Nephron progenitor cell (in vitro differentiated cells): ENCODE measurements around the gene RUNX2.

Source experiments
- DNase-seq: peaks from one replicate; pipeline ENCODE4 v3.0.0; 2021
- H3K27ac Mint-ChIP-seq: 2 replicates; pipeline ENCODE4 v1.8.0; 2021; ENCODE audit warnings: mild to moderate bottlenecking, moderate library complexity, mixed read lengths
- H3K27me3 Mint-ChIP-seq: 2 replicates; pipeline ENCODE4 v1.8.0; 2021; ENCODE audit warnings: mild to moderate bottlenecking, low read depth, mixed read lengths; ENCODE audit not compliant: poor library complexity
- H3K36me3 Mint-ChIP-seq: 2 replicates; pipeline ENCODE4 v1.8.0; 2021; ENCODE audit warnings: low read depth, mixed read lengths
- H3K4me1 Mint-ChIP-seq: 2 replicates; pipeline ENCODE4 v1.8.0; 2021; ENCODE audit warnings: mixed read lengths
- H3K4me3 Mint-ChIP-seq: 2 replicates; pipeline ENCODE4 v1.8.0; 2021; ENCODE audit warnings: mild to moderate bottlenecking, moderate library complexity, mixed read lengths
- H3K9me3 Mint-ChIP-seq: 2 replicates; pipeline ENCODE4 v1.8.0; 2021; ENCODE audit warnings: mild to moderate bottlenecking, moderate library complexity, mixed read lengths
- CTCF ChIP-seq: fragments of 200-600 bp; sonication (generic); IDR thresholded peaks from 2 replicates; pipeline ENCODE4 v1.5.0; 2021; ENCODE audit warnings: antibody characterized with exemption

The RUNX2 gene

GRCh38 chr6:45477278-45477677, 149.1 kb downstream of the RUNX2 start:
- DNase-seq: no peak
- Mint-ChIP-seq H3K4me3 (no peak overlapping the region), H3K27me3 (peaks cover 8% of the 10 kb centered on the region), H3K9me3 (no peaks in the 10 kb centered on the region), H3K4me1 (peaks cover 34% of the 10 kb centered on the region), H3K36me3 (no peaks in the 10 kb centered on the region), H3K27ac (no peak overlapping the region)
- TF ChIP-seq CTCF: no peak

GRCh38 chr6:45477790-45478189, 149.7 kb downstream of the RUNX2 start:
- H3K27ac Mint-ChIP-seq: no peak overlapping the region
- H3K4me3 Mint-ChIP-seq: no peak overlapping the region
- DNase-seq: no peak
- H3K27me3 Mint-ChIP-seq: peaks cover 8% of the 10 kb centered on the region
- H3K4me1 Mint-ChIP-seq: peaks cover 31% of the 10 kb centered on the region
- no peak for TF ChIP-seq CTCF
- H3K36me3 Mint-ChIP-seq: no peaks in the 10 kb centered on the region
- H3K9me3 Mint-ChIP-seq: no peaks in the 10 kb centered on the region

GRCh38 chr6:45478240-45478639, 150.1 kb downstream of the RUNX2 start:
- Mint-ChIP-seq H3K4me3 (no peak overlapping the region), H3K27me3 (peaks cover 8% of the 10 kb centered on the region), H3K36me3 (no peaks in the 10 kb centered on the region), H3K9me3 (no peaks in the 10 kb centered on the region), H3K4me1 (peaks cover 31% of the 10 kb centered on the region), H3K27ac (no peak overlapping the region)
- no peak for DNase-seq
- no peak for TF ChIP-seq CTCF

- no peaks in the 10 kb centered on the region for H3K36me3 Mint-ChIP-seq
- peaks cover 23% of the 10 kb centered on the region for H3K4me1 Mint-ChIP-seq
- no peak overlapping the region for H3K4me3 Mint-ChIP-seq
- TF ChIP-seq CTCF: no peak
- H3K27ac Mint-ChIP-seq: peak overlapping the region; percentile 5
- peaks cover 8% of the 10 kb centered on the region for H3K27me3 Mint-ChIP-seq
- no peaks in the 10 kb centered on the region for H3K9me3 Mint-ChIP-seq
- DNase-seq: no peak
Measured at GRCh38 chr6:45479834-45480751, 152.0 kb downstream of the RUNX2 start.

GRCh38 chr6:45480752-45481415, 152.8 kb downstream of the RUNX2 start:
- Mint-ChIP-seq H3K4me1 (peaks cover 23% of the 10 kb centered on the region), H3K4me3 (no peak overlapping the region), H3K36me3 (no peaks in the 10 kb centered on the region), H3K27ac (peak overlapping the region; percentile 5), H3K27me3 (peaks cover 6% of the 10 kb centered on the region), H3K9me3 (no peaks in the 10 kb centered on the region)
- DNase-seq: no peak
- TF ChIP-seq CTCF: no peak
